ENCODE results near the gene ACVRL1. TPM values are rescaled to one million over a fixed set of nuclear protein-coding genes. Genes with fewer than 3 reads are reported as not detected.

The ACVRL1 gene
- total RNA-seq, 2 experiments from 2014 or later = not detected

GRCh38 chr12:51960488-51960887 is 53.2 kb downstream of the ACVRL1 start:
- Mint-ChIP-seq H3K36me3 (ENCODE audit: low read depth) (peaks cover 4% of the 10 kb centered on the region), H3K27me3 (peaks cover 2% of the 10 kb centered on the region), H3K9me3 (no peaks in the 10 kb centered on the region), H3K4me3 (no peak overlapping the region), H3K4me1 (no peaks in the 10 kb centered on the region), H3K27ac (no peak overlapping the region)
- no peak for DNase-seq
- POLR2A ChIA-PET = no interaction called here
- CTCF ChIA-PET = interaction anchor here (1.1 to 3.6 kb wide), 2 partner anchors 10 to 20 kb away, joined by 3 to 16 read pairs; no protein-coding TSS in a partner anchor

- Mint-ChIP-seq H3K36me3 (ENCODE audit: low read depth) (peaks cover 4% of the 10 kb centered on the region), H3K9me3 (no peaks in the 10 kb centered on the region), H3K4me3 (no peak overlapping the region), H3K4me1 (no peaks in the 10 kb centered on the region), H3K27ac (no peak overlapping the region), H3K27me3 (peaks cover 5% of the 10 kb centered on the region)
- no peak for DNase-seq
- ChIA-PET POLR2A (no interaction called here), CTCF (interaction anchor here (1.1 kb wide), 1 partner anchor 20 kb away, joined by 3 read pairs; no protein-coding TSS in a partner anchor)
Observed at GRCh38 chr12:51960890-51961289, 53.6 kb downstream of the ACVRL1 start.

GRCh38 chr12:51961834-51962233 is 54.5 kb downstream of the ACVRL1 start:
- Mint-ChIP-seq H3K27ac (no peak overlapping the region), H3K4me3 (no peak overlapping the region), H3K27me3 (peaks cover 7% of the 10 kb centered on the region), H3K4me1 (no peaks in the 10 kb centered on the region), H3K9me3 (no peaks in the 10 kb centered on the region), H3K36me3 (ENCODE audit: low read depth) (peaks cover 4% of the 10 kb centered on the region)
- ChIA-PET CTCF (interaction anchor here (0.7 to 1.6 kb wide), 3 partner anchors 9 to 22 kb away, joined by 3 to 14 read pairs (median 5); no protein-coding TSS in a partner anchor), POLR2A (interaction anchor here (1.2 kb wide), 1 partner anchor 10 kb away, joined by 3 read pairs; no protein-coding TSS in a partner anchor)
- DNase-seq = no peak

- Mint-ChIP-seq H3K27me3 (peaks cover 7% of the 10 kb centered on the region), H3K4me3 (no peak overlapping the region), H3K27ac (no peak overlapping the region), H3K36me3 (ENCODE audit: low read depth) (peaks cover 4% of the 10 kb centered on the region), H3K4me1 (no peaks in the 10 kb centered on the region), H3K9me3 (no peaks in the 10 kb centered on the region)
- no peak for DNase-seq
- CTCF ChIA-PET = interaction anchor here (1.3 to 1.6 kb wide), 2 partner anchors 8 to 18 kb away, joined by 5 to 14 read pairs; no protein-coding TSS in a partner anchor
- POLR2A ChIA-PET = interaction anchor here (1.0 kb wide), 1 partner anchor 9 kb away, joined by 7 read pairs; no protein-coding TSS in a partner anchor
Observed at GRCh38 chr12:51962737-51963136, 55.4 kb downstream of the ACVRL1 start.

- H3K27me3 Mint-ChIP-seq = peaks cover 8% of the 10 kb centered on the region
- H3K4me1 Mint-ChIP-seq = no peaks in the 10 kb centered on the region
- H3K4me3 Mint-ChIP-seq = no peak overlapping the region
- peaks cover 4% of the 10 kb centered on the region for H3K36me3 Mint-ChIP-seq (ENCODE audit: low read depth)
- H3K27ac Mint-ChIP-seq = no peak overlapping the region
- POLR2A ChIA-PET = no interaction called here
- CTCF ChIA-PET = no interaction called here
- DNase-seq = no peak
- H3K9me3 Mint-ChIP-seq = no peaks in the 10 kb centered on the region
Observed at GRCh38 chr12:51963477-51963876, 56.2 kb downstream of the ACVRL1 start.

- H3K4me1 Mint-ChIP-seq = peaks cover 50% of the 10 kb centered on the region
- H3K36me3 Mint-ChIP-seq (ENCODE audit: low read depth) = no peaks in the 10 kb centered on the region
- H3K27me3 Mint-ChIP-seq = peaks cover 35% of the 10 kb centered on the region
- CTCF ChIA-PET = interaction anchor here (1.7 to 3.2 kb wide), 8 partner anchors 8 to 84 kb away, joined by 6 to 28 read pairs (median 13); no protein-coding TSS in a partner anchor
- H3K27ac Mint-ChIP-seq = no peak overlapping the region
- no peak overlapping the region for H3K4me3 Mint-ChIP-seq
- no peak for DNase-seq
- POLR2A ChIA-PET = interaction anchor here (0.9 kb wide), 1 partner anchor 10 kb away, joined by 3 read pairs; no protein-coding TSS in a partner anchor
- H3K9me3 Mint-ChIP-seq = no peaks in the 10 kb centered on the region
Observed at GRCh38 chr12:51969643-51970042, 62.3 kb downstream of the ACVRL1 start.

- peak; percentile 68 for DNase-seq
- no peaks in the 10 kb centered on the region for H3K9me3 Mint-ChIP-seq
- peaks cover 36% of the 10 kb centered on the region for H3K27me3 Mint-ChIP-seq
- peak overlapping the region; percentile 53 for H3K4me3 Mint-ChIP-seq
- H3K27ac Mint-ChIP-seq = peak overlapping the region; percentile 80
- peaks cover 10% of the 10 kb centered on the region for H3K36me3 Mint-ChIP-seq (ENCODE audit: low read depth)
- ChIA-PET CTCF (interaction anchor here (0.6 to 3.2 kb wide), 27 partner anchors 8 to 602 kb away, joined by 3 to 28 read pairs (median 5); partner anchors contain the start of genes ACVR1B and ATG101), POLR2A (interaction anchor here (0.6 to 1.7 kb wide), 10 partner anchors 9 to 602 kb away, joined by 3 to 9 read pairs (median 4); partner anchors contain the start of gene ATG101)
- peaks cover 65% of the 10 kb centered on the region for H3K4me1 Mint-ChIP-seq
Observed at GRCh38 chr12:51970904-51971646, 63.8 kb downstream of the ACVRL1 start.

- H3K27ac Mint-ChIP-seq = peak overlapping the region; percentile 80
- CTCF ChIA-PET = interaction anchor here (0.7 to 3.2 kb wide), 10 partner anchors 12 to 603 kb away, joined by 3 to 28 read pairs (median 6); no protein-coding TSS in a partner anchor
- H3K27me3 Mint-ChIP-seq = peaks cover 35% of the 10 kb centered on the region
- no peaks in the 10 kb centered on the region for H3K9me3 Mint-ChIP-seq
- POLR2A ChIA-PET = interaction anchor here (0.6 to 1.7 kb wide), 10 partner anchors 9 to 603 kb away, joined by 3 to 9 read pairs (median 4); partner anchors contain the start of gene ATG101
- H3K4me3 Mint-ChIP-seq = peak overlapping the region; percentile 53
- H3K4me1 Mint-ChIP-seq = peaks cover 72% of the 10 kb centered on the region
- H3K36me3 Mint-ChIP-seq (ENCODE audit: low read depth) = peaks cover 17% of the 10 kb centered on the region
- no peak for DNase-seq
Observed at GRCh38 chr12:51971679-51972421, 64.5 kb downstream of the ACVRL1 start.

- Mint-ChIP-seq H3K9me3 (no peaks in the 10 kb centered on the region), H3K27ac (peak overlapping the region; percentile 48), H3K36me3 (ENCODE audit: low read depth) (peaks cover 19% of the 10 kb centered on the region), H3K4me1 (peaks cover 74% of the 10 kb centered on the region), H3K27me3 (peaks cover 35% of the 10 kb centered on the region), H3K4me3 (peak overlapping the region; percentile 6)
- DNase-seq = no peak
- ChIA-PET CTCF (interaction anchor here (0.6 to 3.2 kb wide), 8 partner anchors 8 to 1736 kb away, joined by 3 to 28 read pairs (median 6); no protein-coding TSS in a partner anchor), POLR2A (interaction anchor here (1.0 to 1.5 kb wide), 4 partner anchors 10 to 98 kb away, joined by 3 to 5 read pairs (median 4); partner anchors contain the start of gene ATG101)
Observed at GRCh38 chr12:51972422-51972812, 65.1 kb downstream of the ACVRL1 start.

- H3K27me3 Mint-ChIP-seq = peaks cover 35% of the 10 kb centered on the region
- POLR2A ChIA-PET = interaction anchor here (1.4 kb wide), 1 partner anchor 35 kb away, joined by 3 read pairs; no protein-coding TSS in a partner anchor
Observed at GRCh38 chr12:51972849-51973273, 65.6 kb downstream of the ACVRL1 start.

More at GRCh38 chr12:51972849-51973273, 65.6 kb downstream of the ACVRL1 start:
- peak overlapping the region; percentile 6 for H3K4me3 Mint-ChIP-seq
- H3K4me1 Mint-ChIP-seq = peaks cover 74% of the 10 kb centered on the region
- peak overlapping the region; percentile 48 for H3K27ac Mint-ChIP-seq
- CTCF ChIA-PET = interaction anchor here (0.6 to 3.2 kb wide), 4 partner anchors 8 to 1736 kb away, joined by 3 to 28 read pairs (median 4); no protein-coding TSS in a partner anchor
- no peaks in the 10 kb centered on the region for H3K9me3 Mint-ChIP-seq
- DNase-seq = peak; percentile 72
- peaks cover 19% of the 10 kb centered on the region for H3K36me3 Mint-ChIP-seq (ENCODE audit: low read depth)
